ENCODE data around the gene DOCK1.

DOCK1 gene

GRCh38 chr10:127332631-127333030 lies 427.4 kb downstream of the DOCK1 start:
- DNase-seq: no peak

GRCh38 chr10:127337801-127338200 lies 432.6 kb downstream of the DOCK1 start:
- no peak for DNase-seq

- no peak for DNase-seq
These were observed 433.3 kb downstream of the DOCK1 start for GRCh38 chr10:127338399-127339110.

- no peak for DNase-seq
These were observed 438.6 kb downstream of the DOCK1 start for GRCh38 chr10:127343821-127344220.

- DNase-seq: no peak
These were observed 439.1 kb downstream of the DOCK1 start for GRCh38 chr10:127344346-127344745.

- DNase-seq: no peak
These were observed 440.2 kb downstream of the DOCK1 start for GRCh38 chr10:127345231-127345965.

GRCh38 chr10:127346604-127347003 lies 441.4 kb downstream of the DOCK1 start:
- no peak for DNase-seq

GRCh38 chr10:127347202-127347959 lies 442.2 kb downstream of the DOCK1 start:
- DNase-seq: no peak

- no peak for DNase-seq
These were observed 444.5 kb downstream of the DOCK1 start for GRCh38 chr10:127349737-127350136.

GRCh38 chr10:127351542-127351941 lies 446.3 kb downstream of the DOCK1 start:
- DNase-seq: no peak

- DNase-seq: peak; percentile 25
These were observed 448.3 kb downstream of the DOCK1 start for GRCh38 chr10:127353544-127353943.

- no peak for DNase-seq
These were observed 449.0 kb downstream of the DOCK1 start for GRCh38 chr10:127354255-127354654.

GRCh38 chr10:127354992-127355391 lies 449.8 kb downstream of the DOCK1 start:
- DNase-seq: no peak

- no peak for DNase-seq
These were observed 451.1 kb downstream of the DOCK1 start for GRCh38 chr10:127356360-127356759.

- no peak for DNase-seq
These were observed 452.0 kb downstream of the DOCK1 start for GRCh38 chr10:127357265-127357664.

- no peak for DNase-seq
These were observed 453.1 kb downstream of the DOCK1 start for GRCh38 chr10:127358337-127358736.

- DNase-seq: no peak
These were observed 458.8 kb downstream of the DOCK1 start for GRCh38 chr10:127364034-127364433.

GRCh38 chr10:127368101-127368500 lies 462.9 kb downstream of the DOCK1 start:
- DNase-seq: no peak

GRCh38 chr10:127368929-127369328 lies 463.7 kb downstream of the DOCK1 start:
- no peak for DNase-seq

GRCh38 chr10:127370601-127371000 lies 465.4 kb downstream of the DOCK1 start:
- no peak for DNase-seq

- no peak for DNase-seq
These were observed 467.1 kb downstream of the DOCK1 start for GRCh38 chr10:127372361-127372760.

GRCh38 chr10:127374074-127374680 lies 468.9 kb downstream of the DOCK1 start:
- DNase-seq: no peak

GRCh38 chr10:127374901-127375300 lies 469.7 kb downstream of the DOCK1 start:
- no peak for DNase-seq

Measured in NCI-H1436 (cell line).